CD4-positive, alpha-beta T cell treated with Interleukin-21 for 1 hour (primary cell): ENCODE measurements around the gene MATN1.
"Not testable (repeated sequence)": the region's sequence is repeated elsewhere in the genome, so short reads cannot be mapped to it uniquely, and the experiment has no call there.

Source experiments
- DNase-seq: peaks from one replicate; pipeline ENCODE4 v3.0.0-alpha.2; 2020

MATN1 gene

GRCh38 chr1:30693822-30694221 lies 29.6 kb downstream of the MATN1 start:
- no peak for DNase-seq

- no peak for DNase-seq
Observed at GRCh38 chr1:30693366-30693765, 30.0 kb downstream of the MATN1 start.

GRCh38 chr1:30692948-30693301 lies 30.5 kb downstream of the MATN1 start:
- DNase-seq, result no peak

- DNase-seq, result no peak
Observed at GRCh38 chr1:30692201-30692947, 31.0 kb downstream of the MATN1 start.

GRCh38 chr1:30691480-30691879 lies 31.9 kb downstream of the MATN1 start:
- DNase-seq, result no peak

- DNase-seq, result no peak
Observed at GRCh38 chr1:30689901-30690645, 33.3 kb downstream of the MATN1 start.

- DNase-seq, result no peak
Observed at GRCh38 chr1:30688920-30689794, 34.2 kb downstream of the MATN1 start.

- DNase-seq, result not testable (repeated sequence)
Observed at GRCh38 chr1:30688516-30688915, 34.9 kb downstream of the MATN1 start.

GRCh38 chr1:30687886-30688285 lies 35.5 kb downstream of the MATN1 start:
- no peak for DNase-seq

- no peak for DNase-seq
Observed at GRCh38 chr1:30686236-30686935, 37.0 kb downstream of the MATN1 start.

GRCh38 chr1:30685796-30686165 lies 37.6 kb downstream of the MATN1 start:
- DNase-seq, result no peak

GRCh38 chr1:30684881-30685795 lies 38.2 kb downstream of the MATN1 start:
- DNase-seq, result peak; percentile 23

- no peak for DNase-seq
Observed at GRCh38 chr1:30684259-30684658, 39.1 kb downstream of the MATN1 start.

GRCh38 chr1:30683699-30684098 lies 39.7 kb downstream of the MATN1 start:
- DNase-seq, result no peak

- no peak for DNase-seq
Observed at GRCh38 chr1:30682396-30683275, 40.7 kb downstream of the MATN1 start.

GRCh38 chr1:30681782-30682181 lies 41.6 kb downstream of the MATN1 start:
- DNase-seq, result no peak

- DNase-seq, result no peak
Observed at GRCh38 chr1:30680879-30681278, 42.5 kb downstream of the MATN1 start.

GRCh38 chr1:30680429-30680828 lies 43.0 kb downstream of the MATN1 start:
- DNase-seq, result no peak

GRCh38 chr1:30679976-30680305 lies 43.4 kb downstream of the MATN1 start:
- no peak for DNase-seq

GRCh38 chr1:30679201-30679975 lies 44.0 kb downstream of the MATN1 start:
- DNase-seq, result no peak
